ENCODE measurements around the gene CTNNA3. TPM values are rescaled to one million over a fixed set of nuclear protein-coding genes. Genes with fewer than 3 reads are reported as not detected.

Gene CTNNA3
- total and polyA plus RNA-seq, 2 of the 4 experiments (the other 2 are of a cell fraction) = 0.19 to 0.90 TPM

DNA sequence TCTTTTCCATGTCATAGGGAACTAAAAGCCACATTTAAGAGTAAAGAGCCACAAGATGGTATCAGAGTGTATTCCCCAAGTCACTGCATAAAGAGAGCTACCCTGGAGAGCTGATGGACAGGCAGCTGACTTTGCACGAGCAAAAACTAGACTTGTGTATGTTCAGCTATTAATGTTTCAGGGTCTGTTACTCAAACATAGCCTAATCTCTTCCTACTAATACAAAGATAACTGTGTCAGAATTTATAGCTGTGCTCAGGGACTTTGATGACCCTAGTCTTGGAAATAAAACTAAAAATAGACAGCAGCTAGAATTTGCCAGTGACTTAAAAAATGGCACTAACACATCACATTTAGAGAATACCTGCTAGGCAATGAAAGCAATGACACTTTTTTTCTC is 815.7 kb downstream of the CTNNA3 start:
- no peaks in the 10 kb centered on the region for H3K4me1 ChIP-seq (ENCODE audit: control insufficient read depth, insufficient read depth, low read length)
- no peak for DNase-seq
- no peak overlapping the region for H2BK120ac ChIP-seq (ENCODE audit: low read depth, low read length)
- intact Hi-C loops (cut with micrococcal nuclease) (no loop called here), dilution Hi-C loops (cut with HindIII; ENCODE audit: low sequenced_read_pairs, unreplicated experiment) (no loop called here), in situ Hi-C loops (cut with MboI; ENCODE audit: low sequenced_read_pairs) (no loop called here)
- no peaks in the 10 kb centered on the region for H4K20me1 ChIP-seq (ENCODE audit: insufficient read depth, low read length)
- H2BK15ac ChIP-seq (ENCODE audit: low read depth, low read length) = no peak overlapping the region
- no peak overlapping the region for H3K4me3 ChIP-seq (ENCODE audit: insufficient read depth, low read depth, low read length)
- no peaks in the 10 kb centered on the region for H3K27me3 ChIP-seq (ENCODE audit: control insufficient read depth, insufficient read depth, low read length)
- CTCF ChIA-PET = no interaction called here
- no peak overlapping the region for H3K18ac ChIP-seq (ENCODE audit: low read depth, low read length)
- H2AK5ac ChIP-seq (ENCODE audit: low read depth, low read length) = no peak overlapping the region
- no peak overlapping the region for H3K56ac ChIP-seq (ENCODE audit: extremely low read depth, insufficient read depth, low read length)
- no peak overlapping the region for H3K23ac ChIP-seq (ENCODE audit: low read depth, low read length)
- no peak overlapping the region for H3K4ac ChIP-seq (ENCODE audit: low read depth, low read length)
- no peak overlapping the region for H3K14ac ChIP-seq (replicated peaks; ENCODE audit: low read depth, low read length)
- no peak overlapping the region for H4K8ac ChIP-seq (ENCODE audit: low read depth in 2 of 2, low read length in 2 of 2)
- no peak overlapping the region for H3K9ac ChIP-seq (ENCODE audit: low read depth, low read length)
- no peaks in the 10 kb centered on the region for H3K79me1 ChIP-seq (ENCODE audit: low read depth in 1 of 2, low read length in 2 of 2)
- no CpG with 5 or more reads among the region's 1 CpG for WGBS, 2 experiments (ENCODE audit: extremely low coverage in 2 of 2, insufficient read length in 1 of 2)
- no peak for ATAC-seq (ENCODE audit: low read depth)
- no TSS peak for BruUV-seq (replicated peaks)
- no peak overlapping the region for H4K91ac ChIP-seq (ENCODE audit: insufficient read depth, low read depth, low read length)
- H3K27ac ChIP-seq (ENCODE audit: insufficient read depth, low read length) = no peak overlapping the region
- H3K9me1 ChIP-seq (ENCODE audit: insufficient read depth, low read length) = no peaks in the 10 kb centered on the region
- POLR2A ChIA-PET (ENCODE audit: unreplicated experiment) = no interaction called here
- H4K5ac ChIP-seq (ENCODE audit: low read depth, low read length) = no peak overlapping the region
- no peak overlapping the region for H2AFZ ChIP-seq (replicated peaks; ENCODE audit: low read length, poor library complexity)
- H2BK5ac ChIP-seq (ENCODE audit: low read depth, low read length, poor library complexity, severe bottlenecking) = no peak overlapping the region
- H3K36me3 ChIP-seq (ENCODE audit: control insufficient read depth, insufficient read depth, low read length) = no peaks in the 10 kb centered on the region
- no peak overlapping the region for H2AK9ac ChIP-seq (replicated peaks; ENCODE audit: low read depth, low read length, poor library complexity)
- H2BK20ac ChIP-seq (ENCODE audit: low read depth, low read length) = no peak overlapping the region
- H3K9me3 ChIP-seq (ENCODE audit: control insufficient read depth, insufficient read depth, low read length) = no peaks in the 10 kb centered on the region
- no peak overlapping the region for H3K4me2 ChIP-seq (ENCODE audit: low read depth, low read length)
- TF ChIP-seq, protein P1, sequence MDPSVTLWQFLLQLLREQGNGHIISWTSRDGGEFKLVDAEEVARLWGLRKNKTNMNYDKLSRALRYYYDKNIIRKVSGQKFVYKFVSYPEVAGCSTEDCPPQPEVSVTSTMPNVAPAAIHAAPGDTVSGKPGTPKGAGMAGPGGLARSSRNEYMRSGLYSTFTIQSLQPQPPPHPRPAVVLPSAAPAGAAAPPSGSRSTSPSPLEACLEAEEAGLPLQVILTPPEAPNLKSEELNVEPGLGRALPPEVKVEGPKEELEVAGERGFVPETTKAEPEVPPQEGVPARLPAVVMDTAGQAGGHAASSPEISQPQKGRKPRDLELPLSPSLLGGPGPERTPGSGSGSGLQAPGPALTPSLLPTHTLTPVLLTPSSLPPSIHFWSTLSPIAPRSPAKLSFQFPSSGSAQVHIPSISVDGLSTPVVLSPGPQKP (IDR thresholded peaks at IDR 0.05; ENCODE audit: borderline replicate concordance, low read depth, low read length) = no peak
- TF ChIP-seq, protein P2, sequence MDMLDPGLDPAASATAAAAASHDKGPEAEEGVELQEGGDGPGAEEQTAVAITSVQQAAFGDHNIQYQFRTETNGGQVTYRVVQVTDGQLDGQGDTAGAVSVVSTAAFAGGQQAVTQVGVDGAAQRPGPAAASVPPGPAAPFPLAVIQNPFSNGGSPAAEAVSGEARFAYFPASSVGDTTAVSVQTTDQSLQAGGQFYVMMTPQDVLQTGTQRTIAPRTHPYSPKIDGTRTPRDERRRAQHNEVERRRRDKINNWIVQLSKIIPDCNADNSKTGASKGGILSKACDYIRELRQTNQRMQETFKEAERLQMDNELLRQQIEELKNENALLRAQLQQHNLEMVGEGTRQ (IDR thresholded peaks at IDR 0.05; ENCODE audit: low read depth, low read length) = no peak
- TF ChIP-seq CEBPB (IDR thresholded peaks at IDR 0.05; ENCODE audit: low read depth, low read length) (no peak), NFE2L2 (IDR thresholded peaks at IDR 0.05; ENCODE audit: low read depth, low read length) (no peak), MAZ (IDR thresholded peaks at IDR 0.05; ENCODE audit: borderline replicate concordance, low read depth, low read length) (no peak), RAD21 (IDR thresholded peaks at IDR 0.05; ENCODE audit: low read length) (no peak), SMC3 (IDR thresholded peaks at IDR 0.05; ENCODE audit: low read depth, low read length) (no peak), MAFK (IDR thresholded peaks at IDR 0.05; ENCODE audit: low read depth, low read length) (no peak)
